Activated T-helper 1 cell treated with anti-CD3 and anti-CD28 coated beads, Interleukin-12 subunit alpha, Interleukin-12 subunit beta, Interleukin-2, Interleukin-4 antibody, amounts not matched to agents 30 ng/mL and 10 ng/mL and 1 ng/mL, durations not matched to agents 14 hours and 24 hours and 36 hours (primary cell): ENCODE results near the gene PAGE2. TPM values are rescaled to one million over a fixed set of nuclear protein-coding genes. Genes with fewer than 3 reads are reported as not detected.
"Not testable (repeated sequence)": the region's sequence is repeated elsewhere in the genome, so short reads cannot be mapped to it uniquely, and the experiment has no call there.

Experiments used
- DNase-seq: peaks from one replicate; pipeline ENCODE4 v3.0.0; 2021; ENCODE audit warnings: low spot score
- H3K27ac Mint-ChIP-seq: one replicate; pipeline ENCODE4 v1.8.0; 2021; ENCODE audit warnings: mild to moderate bottlenecking, mixed read lengths
- H3K27me3 Mint-ChIP-seq: one replicate; pipeline ENCODE4 v1.8.0; 2022; ENCODE audit warnings: mild to moderate bottlenecking, moderate library complexity, mixed read lengths; ENCODE audit not compliant: insufficient read depth
- H3K36me3 Mint-ChIP-seq: one replicate; pipeline ENCODE4 v1.8.0; 2021; ENCODE audit warnings: low read depth, mixed read lengths
- H3K4me1 Mint-ChIP-seq: one replicate; pipeline ENCODE4 v1.8.0; 2021; ENCODE audit warnings: low read depth, mixed read lengths
- H3K4me3 Mint-ChIP-seq: one replicate; pipeline ENCODE4 v1.8.0; 2021; ENCODE audit warnings: mild to moderate bottlenecking, moderate library complexity, mixed read lengths
- H3K9me3 Mint-ChIP-seq: one replicate; pipeline ENCODE4 v1.8.0; 2021; ENCODE audit warnings: mixed read lengths
- intact Hi-C: fragments of 100-400 bp; cut with micrococcal nuclease; formaldehyde crosslinking; loops from one replicate; pipeline ENCODE4 v1.15.1; 2024
- total RNA-seq: library from RNA; stranded (reverse); gene quantifications from 2 replicates; pipeline ENCODE4 v1.2.3, GENCODE V29; 2022

PAGE2 gene
- total RNA-seq, 1 donor from 2014 or later = not detected

DNA sequence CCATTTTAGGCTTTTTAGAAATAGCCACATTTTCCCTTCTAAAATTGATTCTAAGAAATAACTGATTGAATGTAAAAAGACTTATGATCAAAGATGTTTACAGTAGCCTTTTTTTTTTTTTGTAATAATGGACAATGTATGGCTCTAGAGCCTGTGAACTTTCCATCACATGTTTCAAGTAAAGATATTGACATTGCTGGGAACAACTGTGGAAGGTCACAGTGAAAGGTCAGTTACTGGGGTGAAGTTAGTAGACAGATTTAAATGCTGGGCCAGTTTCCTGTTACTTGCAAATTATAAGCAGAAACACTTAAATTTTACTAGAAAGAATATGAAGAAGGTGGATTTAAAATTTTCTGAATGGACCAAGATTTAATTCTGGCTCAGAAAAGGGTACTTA lies 18.4 kb downstream of the PAGE2 start:
- Mint-ChIP-seq H3K4me1 (no peaks in the 10 kb centered on the region), H3K36me3 (no peaks in the 10 kb centered on the region), H3K4me3 (no peak overlapping the region), H3K9me3 (no peaks in the 10 kb centered on the region), H3K27ac (no peak overlapping the region), H3K27me3 (no peaks in the 10 kb centered on the region)
- intact Hi-C loops = no loop called here
- no peak for DNase-seq

DNA sequence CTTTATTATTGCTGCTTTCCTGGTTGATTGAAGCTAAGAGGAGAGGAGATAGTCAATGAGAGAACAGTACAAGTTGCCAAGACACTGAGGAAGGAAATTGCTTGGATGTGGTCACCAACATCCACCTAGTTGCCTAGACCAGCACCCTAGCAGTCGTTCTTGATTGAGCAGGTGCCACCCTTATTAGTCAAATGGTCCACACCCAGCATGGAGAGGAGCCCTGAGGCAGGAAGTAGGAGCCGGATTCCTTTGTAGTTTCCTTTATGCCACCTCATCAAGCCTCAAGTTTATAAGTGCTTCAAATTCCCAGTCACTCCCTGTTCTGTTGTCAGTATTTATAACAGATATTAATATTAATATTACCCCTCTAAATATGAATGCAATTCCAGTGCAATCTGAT lies 19.1 kb downstream of the PAGE2 start:
- H3K4me1 Mint-ChIP-seq = no peaks in the 10 kb centered on the region
- no peak overlapping the region for H3K4me3 Mint-ChIP-seq
- no peaks in the 10 kb centered on the region for H3K27me3 Mint-ChIP-seq
- no peak overlapping the region for H3K27ac Mint-ChIP-seq
- intact Hi-C loops = no loop called here
- H3K9me3 Mint-ChIP-seq = no peaks in the 10 kb centered on the region
- no peak for DNase-seq
- H3K36me3 Mint-ChIP-seq = no peaks in the 10 kb centered on the region

DNA sequence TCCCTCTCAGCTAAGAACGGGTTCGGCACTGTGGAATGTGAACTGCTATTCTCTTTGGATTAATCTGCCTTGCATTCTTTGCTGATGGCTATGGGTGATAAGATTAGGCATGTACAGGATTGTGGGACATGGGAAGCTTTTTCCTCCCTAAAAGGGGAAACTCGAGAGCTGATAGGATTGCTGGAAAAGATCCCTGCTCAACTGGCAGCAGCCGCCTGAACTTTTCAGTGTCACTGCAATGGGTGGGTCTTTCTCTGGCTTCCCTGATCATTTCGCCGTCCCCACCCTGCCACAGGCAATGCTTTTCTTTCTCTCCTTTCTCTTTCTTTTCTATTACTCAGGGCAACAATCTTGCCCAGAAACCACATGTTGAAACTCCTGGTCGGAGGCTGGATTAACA lies 20.5 kb downstream of the PAGE2 start:
- H3K9me3 Mint-ChIP-seq = no peaks in the 10 kb centered on the region
- no peak overlapping the region for H3K4me3 Mint-ChIP-seq
- intact Hi-C loops = no loop called here
- no peaks in the 10 kb centered on the region for H3K27me3 Mint-ChIP-seq
- H3K4me1 Mint-ChIP-seq = no peaks in the 10 kb centered on the region
- no peak overlapping the region for H3K27ac Mint-ChIP-seq
- no peak for DNase-seq
- no peaks in the 10 kb centered on the region for H3K36me3 Mint-ChIP-seq

DNA sequence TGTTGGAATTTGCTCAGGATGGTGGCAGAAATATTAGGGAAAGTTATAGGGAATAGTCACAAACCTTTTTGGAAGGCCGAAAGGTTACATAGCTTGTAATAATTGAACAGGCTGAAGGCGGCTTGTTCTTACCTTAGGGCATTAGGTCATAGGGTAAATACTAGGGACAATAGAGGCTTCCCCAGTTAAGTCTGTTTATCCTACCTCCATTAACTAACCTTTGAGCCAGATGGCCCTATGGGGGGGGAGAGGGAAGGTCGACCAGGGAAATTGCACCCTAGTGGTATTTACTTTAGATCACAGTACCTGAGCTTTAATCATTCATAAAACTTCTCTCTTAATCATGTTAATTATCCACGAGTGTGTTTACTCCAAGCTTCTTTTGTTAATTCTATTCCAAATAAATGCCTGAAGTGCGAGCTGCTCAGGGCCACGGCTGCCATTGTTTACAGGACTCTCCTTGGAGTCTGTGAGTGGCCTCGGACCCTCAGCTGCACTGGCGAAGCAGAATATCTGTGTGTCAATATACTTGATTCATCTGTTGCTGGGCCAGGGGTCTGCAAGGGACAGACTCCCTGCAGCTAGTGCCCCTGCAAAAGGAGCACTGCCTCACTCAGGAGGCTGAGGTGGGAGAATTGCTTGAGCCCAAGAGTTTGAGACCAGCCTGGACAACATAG lies 22.9 kb downstream of the PAGE2 start:
- H3K36me3 Mint-ChIP-seq = no peaks in the 10 kb centered on the region
- no peak overlapping the region for H3K4me3 Mint-ChIP-seq
- no peaks in the 10 kb centered on the region for H3K9me3 Mint-ChIP-seq
- H3K27me3 Mint-ChIP-seq = no peaks in the 10 kb centered on the region
- no peak overlapping the region for H3K27ac Mint-ChIP-seq
- no peaks in the 10 kb centered on the region for H3K4me1 Mint-ChIP-seq
- DNase-seq = no peak
- intact Hi-C loops = no loop called here

DNA sequence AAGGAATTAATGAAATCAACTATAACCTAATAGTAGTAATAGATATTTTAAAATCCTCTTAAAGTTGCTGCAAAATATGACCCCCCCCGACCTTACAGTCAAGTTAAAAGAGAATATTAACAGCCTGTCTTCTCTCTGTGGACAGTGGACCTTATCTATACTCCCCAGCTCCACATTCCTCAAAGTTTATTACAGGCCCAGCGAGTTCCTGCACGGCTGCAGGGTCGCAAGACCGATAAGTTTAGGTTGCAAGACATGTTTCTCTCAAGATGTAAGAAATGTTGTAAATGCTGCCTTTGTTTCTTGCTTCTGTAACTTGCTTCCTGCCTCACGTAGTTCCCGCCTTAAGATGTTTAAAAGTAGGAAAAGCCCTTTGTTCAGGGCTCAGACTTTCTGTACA lies 27.8 kb downstream of the PAGE2 start:
- DNase-seq, H3K4me3 Mint-ChIP-seq, H3K27me3 Mint-ChIP-seq, H3K9me3 Mint-ChIP-seq, intact Hi-C loops, H3K27ac Mint-ChIP-seq, H3K36me3 Mint-ChIP-seq: not testable (repeated sequence)
- peaks cover 20% of the 10 kb centered on the region for H3K4me1 Mint-ChIP-seq

DNA sequence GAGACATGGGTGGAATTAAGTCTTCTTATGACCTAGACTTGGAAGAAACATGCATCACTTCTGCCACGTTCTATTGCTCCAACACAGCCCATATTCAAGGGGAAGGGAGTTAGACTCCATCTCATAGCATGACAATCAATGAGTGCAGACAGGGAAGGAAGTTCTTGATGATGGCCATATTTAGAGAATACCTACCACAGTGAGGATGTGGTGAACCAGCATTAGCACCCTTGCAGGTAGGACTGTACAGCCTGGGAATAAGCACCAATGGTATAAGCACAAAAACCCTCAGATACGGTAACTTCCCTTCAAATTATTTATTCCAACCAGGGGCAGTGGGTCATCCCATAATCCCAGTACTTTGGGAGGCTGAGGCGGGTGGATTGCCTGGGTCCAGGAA lies 29.8 kb downstream of the PAGE2 start:
- no peak for DNase-seq
- H3K4me1 Mint-ChIP-seq = peaks cover 20% of the 10 kb centered on the region
- no peaks in the 10 kb centered on the region for H3K36me3 Mint-ChIP-seq
- no peak overlapping the region for H3K4me3 Mint-ChIP-seq
- intact Hi-C loops = no loop called here
- H3K27me3 Mint-ChIP-seq = no peaks in the 10 kb centered on the region
- no peaks in the 10 kb centered on the region for H3K9me3 Mint-ChIP-seq
- H3K27ac Mint-ChIP-seq = no peak overlapping the region

DNA sequence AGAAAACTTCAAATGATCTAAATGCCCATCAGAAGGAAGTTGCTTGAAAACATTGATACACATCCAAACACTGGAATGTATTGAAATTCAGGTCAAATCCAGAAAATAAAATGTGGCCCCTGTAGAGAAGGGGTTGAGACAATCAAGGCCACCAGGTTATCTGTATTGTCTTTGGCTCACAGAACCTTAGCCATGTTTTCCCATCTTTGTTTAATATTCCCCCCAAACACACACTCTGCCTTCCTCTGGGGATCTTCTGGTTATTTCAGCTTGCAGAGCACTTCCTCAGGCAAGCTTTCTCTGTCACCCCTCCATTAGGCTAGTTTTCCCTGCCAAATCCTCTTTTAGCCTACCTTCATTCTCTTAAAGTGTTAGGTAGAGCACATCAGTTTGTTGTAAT lies 30.5 kb downstream of the PAGE2 start:
- intact Hi-C loops = no loop called here
- H3K36me3 Mint-ChIP-seq = no peaks in the 10 kb centered on the region
- H3K9me3 Mint-ChIP-seq = no peaks in the 10 kb centered on the region
- H3K4me1 Mint-ChIP-seq = peaks cover 20% of the 10 kb centered on the region
- no peak for DNase-seq
- H3K4me3 Mint-ChIP-seq = no peak overlapping the region
- H3K27ac Mint-ChIP-seq = no peak overlapping the region
- H3K27me3 Mint-ChIP-seq = no peaks in the 10 kb centered on the region

DNA sequence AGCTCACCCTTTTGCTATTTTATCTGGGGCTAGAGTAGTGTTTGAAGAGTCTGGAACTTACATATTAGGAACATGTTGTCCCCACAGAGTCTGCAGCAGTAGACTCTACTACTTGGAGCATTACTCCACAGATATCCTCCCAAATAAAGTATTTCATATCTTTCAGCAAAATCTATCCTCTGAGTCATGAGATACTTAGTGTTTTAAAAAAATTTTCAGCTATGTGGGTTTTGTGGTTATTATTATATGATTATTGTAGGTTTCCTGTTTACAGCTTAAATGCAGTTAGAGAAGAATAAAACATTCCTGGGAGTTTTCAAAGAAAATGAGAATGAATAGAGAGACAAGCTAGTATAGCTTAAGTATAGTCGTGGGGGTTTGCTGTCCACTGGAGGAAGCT lies 30.9 kb downstream of the PAGE2 start:
- Mint-ChIP-seq H3K36me3 (no peaks in the 10 kb centered on the region), H3K9me3 (no peaks in the 10 kb centered on the region), H3K4me3 (no peak overlapping the region), H3K27me3 (no peaks in the 10 kb centered on the region), H3K27ac (no peak overlapping the region), H3K4me1 (peaks cover 20% of the 10 kb centered on the region)
- no peak for DNase-seq
- intact Hi-C loops = no loop called here

DNA sequence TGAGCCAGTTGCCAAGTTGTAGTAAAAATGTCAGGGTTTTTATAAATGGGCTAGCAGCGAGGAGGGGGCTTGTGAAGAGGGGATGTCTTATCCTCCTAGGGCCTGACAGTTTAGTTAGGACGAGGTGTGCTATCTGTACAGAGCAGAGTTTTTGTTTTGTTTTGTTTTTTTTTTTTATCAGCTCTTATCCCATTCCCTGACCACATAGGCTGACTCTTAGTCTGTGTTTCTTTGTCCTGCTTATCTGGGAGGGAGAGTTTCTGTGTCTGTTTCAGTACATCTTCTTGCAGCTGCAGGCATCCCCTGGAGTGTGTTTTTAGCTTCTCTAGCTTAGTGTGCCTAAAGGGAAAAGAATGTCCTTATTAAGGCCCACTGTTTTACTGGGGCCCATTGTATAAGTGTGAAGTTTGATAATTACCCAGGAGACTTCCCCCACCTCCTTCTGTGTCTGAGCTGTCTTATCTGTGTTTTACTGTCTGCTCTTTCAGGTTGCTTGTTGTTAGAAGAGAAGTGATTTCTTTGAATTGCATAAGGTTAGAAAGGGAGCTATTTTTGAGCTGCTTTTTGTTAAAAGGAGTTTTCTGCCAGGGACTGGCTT lies 32.0 kb downstream of the PAGE2 start:
- no peak for DNase-seq
- H3K4me1 Mint-ChIP-seq = peaks cover 20% of the 10 kb centered on the region
- H3K36me3 Mint-ChIP-seq = no peaks in the 10 kb centered on the region
- no peak overlapping the region for H3K27ac Mint-ChIP-seq
- no peaks in the 10 kb centered on the region for H3K9me3 Mint-ChIP-seq
- intact Hi-C loops = no loop called here
- H3K27me3 Mint-ChIP-seq = no peaks in the 10 kb centered on the region
- no peak overlapping the region for H3K4me3 Mint-ChIP-seq

DNA sequence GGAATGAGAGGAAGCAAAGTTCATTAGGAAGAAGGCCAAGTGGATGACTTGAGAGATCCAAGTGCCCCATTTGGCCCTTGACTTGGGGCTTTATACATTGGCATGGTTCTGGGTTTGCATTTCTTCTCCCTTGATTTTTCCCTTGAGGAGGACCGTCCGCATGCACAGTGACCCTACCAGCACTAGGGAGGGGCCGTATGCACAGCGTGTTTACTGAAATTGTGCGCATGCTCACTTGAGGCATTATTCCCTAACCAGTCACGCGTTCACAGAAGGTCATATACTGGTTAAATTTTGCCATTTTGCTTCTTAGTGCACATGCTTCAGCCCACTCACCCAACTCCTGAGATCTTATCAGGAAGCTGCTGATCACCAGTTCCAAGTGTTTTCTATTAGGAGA lies 35.1 kb downstream of the PAGE2 start:
- intact Hi-C loops = no loop called here
- no peaks in the 10 kb centered on the region for H3K27me3 Mint-ChIP-seq
- no peak for DNase-seq
- H3K27ac Mint-ChIP-seq = no peak overlapping the region
- peaks cover 15% of the 10 kb centered on the region for H3K4me1 Mint-ChIP-seq
- no peak overlapping the region for H3K4me3 Mint-ChIP-seq
- H3K36me3 Mint-ChIP-seq = no peaks in the 10 kb centered on the region
- no peaks in the 10 kb centered on the region for H3K9me3 Mint-ChIP-seq

DNA sequence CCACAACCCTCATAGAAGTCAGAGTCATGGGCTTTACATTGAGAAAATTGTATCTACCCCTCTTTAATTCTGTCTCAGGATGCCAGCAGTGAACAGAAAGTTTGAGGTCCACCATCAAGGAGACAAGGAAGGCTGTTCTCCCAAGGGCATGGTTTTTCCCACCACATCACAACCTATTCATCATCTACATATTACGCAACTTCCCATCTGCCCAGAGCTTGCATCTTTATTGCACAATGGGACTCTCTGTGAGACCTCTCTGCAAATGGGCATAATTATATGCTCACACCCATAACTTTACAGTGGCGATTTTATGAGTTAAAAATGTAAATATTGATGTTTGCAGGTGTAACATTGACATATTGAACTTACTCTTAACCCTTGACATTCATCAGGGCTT lies 38.9 kb downstream of the PAGE2 start:
- no peaks in the 10 kb centered on the region for H3K9me3 Mint-ChIP-seq
- H3K4me1 Mint-ChIP-seq = no peaks in the 10 kb centered on the region
- DNase-seq = no peak
- no peak overlapping the region for H3K27ac Mint-ChIP-seq
- no peaks in the 10 kb centered on the region for H3K36me3 Mint-ChIP-seq
- H3K27me3 Mint-ChIP-seq = no peaks in the 10 kb centered on the region
- intact Hi-C loops = no loop called here
- H3K4me3 Mint-ChIP-seq = no peak overlapping the region

DNA sequence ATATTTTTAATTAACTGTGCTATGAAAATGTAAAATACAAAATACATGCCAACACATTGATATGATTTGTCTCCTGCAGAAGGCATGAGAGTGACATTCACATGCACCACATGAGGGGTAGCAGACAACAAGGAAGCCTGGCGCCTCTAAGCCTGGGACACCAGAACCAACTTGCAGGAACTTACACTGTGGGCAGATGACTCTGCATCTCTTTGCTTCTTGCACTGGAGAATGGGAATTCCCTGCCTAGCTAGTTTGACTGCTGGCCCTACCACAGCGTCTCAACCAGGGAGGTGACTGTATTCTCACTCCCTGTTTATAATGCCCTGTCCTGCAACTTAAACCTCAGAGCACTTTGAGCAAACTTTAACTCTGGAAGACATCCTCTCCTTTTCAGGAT lies 40.5 kb downstream of the PAGE2 start:
- DNase-seq = no peak
- Mint-ChIP-seq H3K27me3 (no peaks in the 10 kb centered on the region), H3K9me3 (no peaks in the 10 kb centered on the region), H3K4me3 (no peak overlapping the region), H3K27ac (no peak overlapping the region), H3K4me1 (no peaks in the 10 kb centered on the region), H3K36me3 (no peaks in the 10 kb centered on the region)
- intact Hi-C loops = no loop called here

DNA sequence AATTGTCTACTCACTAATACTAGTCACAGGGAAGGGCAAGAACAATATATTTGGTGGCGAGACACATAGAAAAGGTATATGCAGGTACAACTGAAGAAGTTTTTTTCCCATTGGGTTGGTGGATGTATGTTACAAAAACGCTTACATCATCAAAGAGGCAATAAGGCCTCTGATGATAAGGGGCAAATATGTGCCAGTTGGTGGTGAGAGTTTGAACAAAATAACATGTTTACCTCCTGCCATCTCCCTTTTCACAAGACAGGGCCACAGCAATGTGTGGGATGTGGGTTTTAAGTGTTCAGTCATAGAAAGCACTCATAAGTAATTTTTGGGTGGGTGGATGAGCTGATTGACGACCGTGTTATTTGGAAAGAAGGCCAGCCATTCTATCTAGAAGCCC lies 41.7 kb downstream of the PAGE2 start:
- Mint-ChIP-seq H3K27ac (no peak overlapping the region), H3K36me3 (no peaks in the 10 kb centered on the region), H3K9me3 (no peaks in the 10 kb centered on the region), H3K27me3 (no peaks in the 10 kb centered on the region), H3K4me3 (no peak overlapping the region), H3K4me1 (no peaks in the 10 kb centered on the region)
- intact Hi-C loops = no loop called here
- no peak for DNase-seq

DNA sequence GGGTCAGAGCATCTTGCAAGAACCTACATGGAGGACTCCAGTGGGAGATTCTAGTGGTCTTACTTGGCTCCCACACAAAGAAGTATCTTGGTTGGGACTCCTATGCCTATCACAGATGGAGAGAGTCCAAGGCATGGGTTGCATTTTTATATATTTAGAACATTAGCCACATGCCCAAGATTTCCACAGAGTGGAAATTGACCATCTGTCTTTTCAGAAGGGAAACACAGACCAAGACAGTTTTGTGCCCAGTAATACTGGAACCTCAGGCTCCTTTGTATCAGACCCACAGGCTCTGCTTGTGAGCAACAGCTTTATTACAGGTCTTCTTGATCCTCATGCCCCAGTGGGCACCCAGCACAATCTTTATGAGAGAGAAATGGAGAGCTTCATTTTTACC lies 43.6 kb downstream of the PAGE2 start:
- Mint-ChIP-seq H3K36me3 (no peaks in the 10 kb centered on the region), H3K4me3 (no peak overlapping the region), H3K27ac (no peak overlapping the region), H3K4me1 (no peaks in the 10 kb centered on the region), H3K27me3 (no peaks in the 10 kb centered on the region), H3K9me3 (no peaks in the 10 kb centered on the region)
- intact Hi-C loops = no loop called here
- DNase-seq = no peak
